GM19372 (cell line): ENCODE measurements around the gene ZFYVE1.
"Not testable (repeated sequence)": the region's sequence is repeated elsewhere in the genome, so short reads cannot be mapped to it uniquely, and the experiment has no call there.

Experiments used
- ATAC-seq: cut with Tn5 transposase; IDR thresholded peaks from one replicate; pipeline ENCODE4 v1.9.1; 2021; ENCODE audit warnings: mild to moderate bottlenecking, low read depth, moderate library complexity; ENCODE audit not compliant: unreplicated experiment

ZFYVE1 gene

GRCh38 chr14:72961579-72962335 is 65.1 kb downstream of the ZFYVE1 start:
- ATAC-seq: no peak

GRCh38 chr14:72961016-72961415 is 65.9 kb downstream of the ZFYVE1 start:
- not testable (repeated sequence) for ATAC-seq

- ATAC-seq: no peak
Observed at GRCh38 chr14:72958548-72958947, 68.4 kb downstream of the ZFYVE1 start.

- ATAC-seq: no peak
Observed at GRCh38 chr14:72957213-72957612, 69.7 kb downstream of the ZFYVE1 start.

GRCh38 chr14:72956741-72957140 is 70.2 kb downstream of the ZFYVE1 start:
- not testable (repeated sequence) for ATAC-seq

- ATAC-seq: no peak
Observed at GRCh38 chr14:72952171-72952570, 74.7 kb downstream of the ZFYVE1 start.

- no peak for ATAC-seq
Observed at GRCh38 chr14:72948481-72949138, 78.3 kb downstream of the ZFYVE1 start.

GRCh38 chr14:72947366-72948160 is 79.3 kb downstream of the ZFYVE1 start:
- ATAC-seq: no peak

- ATAC-seq: no peak
Observed at GRCh38 chr14:72946491-72946890, 80.4 kb downstream of the ZFYVE1 start.

- ATAC-seq: no peak
Observed at GRCh38 chr14:72945356-72946027, 81.4 kb downstream of the ZFYVE1 start.

GRCh38 chr14:72943876-72944430 is 83.0 kb downstream of the ZFYVE1 start:
- ATAC-seq: no peak

- no peak for ATAC-seq
Observed at GRCh38 chr14:72942934-72943333, 84.0 kb downstream of the ZFYVE1 start.

GRCh38 chr14:72941286-72941985 is 85.5 kb downstream of the ZFYVE1 start:
- ATAC-seq: no peak

GRCh38 chr14:72939630-72940029 is 87.3 kb downstream of the ZFYVE1 start:
- no peak for ATAC-seq

GRCh38 chr14:72932893-72933292 is 94.0 kb downstream of the ZFYVE1 start:
- no peak for ATAC-seq

- ATAC-seq: no peak
Observed at GRCh38 chr14:72929316-72930080, 97.4 kb downstream of the ZFYVE1 start.

- no peak for ATAC-seq
Observed at GRCh38 chr14:72928872-72929271, 98.0 kb downstream of the ZFYVE1 start.

- peak; percentile 92 for ATAC-seq
Observed at GRCh38 chr14:72926292-72927028, 100.4 kb downstream of the ZFYVE1 start, which contains the start of gene DCAF4. TSS of gene DCAF4 (plus strand) at chr14:72926464. CDS start at chr14:72937979, 11,515 bp downstream.
